DND-41 (cell line): ENCODE measurements around the gene PTGIR.

Source experiments
- ATAC-seq: fragments of 200-7000 bp; cut with Tn5 transposase; 3 replicates; pipeline ENCODE4 v1.9.1; 2021; ENCODE audit warnings: low read depth; ENCODE audit not compliant: insufficient read depth
- DNase-seq: peaks from one replicate; pipeline ENCODE4 v3.0.0-alpha.2; 2020
- H2AFZ ChIP-seq: 2 replicates; pipeline ENCODE4 v1.6.0; 2012; ENCODE audit warnings: low read depth, low read length
- H3K27ac ChIP-seq: 2 replicates; pipeline ENCODE4 v1.5.1; 2012; ENCODE audit warnings: low read length, inconsistent platforms
- H3K27me3 ChIP-seq: fragments of 200-600 bp; sonication (generic); 2 replicates; pipeline ENCODE4 v1.6.0; 2012; ENCODE audit warnings: low read length, mild to moderate bottlenecking, inconsistent platforms; ENCODE audit not compliant: insufficient read depth, poor library complexity
- H3K36me3 ChIP-seq: 2 replicates; pipeline ENCODE4 v1.5.1; 2012; ENCODE audit warnings: low read length, inconsistent platforms; ENCODE audit not compliant: insufficient read depth
- H3K4me1 ChIP-seq: 2 replicates; pipeline ENCODE4 v1.5.1; 2012; ENCODE audit warnings: mild to moderate bottlenecking, low read length; ENCODE audit not compliant: insufficient read depth
- H3K4me2 ChIP-seq: 2 replicates; pipeline ENCODE4 v1.6.0; 2012; ENCODE audit warnings: mild to moderate bottlenecking, moderate library complexity, low read length, inconsistent platforms; ENCODE audit not compliant: insufficient read depth
- H3K4me3 ChIP-seq, 2 experiments: fragments of 200-600 bp in 1 of 2; shearing (Covaris generic) in 1 of 2; 2 replicates each; pipeline ENCODE4 v1.5.1; 2012 to 2016; ENCODE audit warnings: inconsistent platforms in 2 of 2, low read length in 2 of 2, mild to moderate bottlenecking in 2 of 2, low read depth in 1 of 2, moderate library complexity in 1 of 2
- H3K79me2 ChIP-seq: 2 replicates; pipeline ENCODE4 v1.6.0; 2012; ENCODE audit warnings: low read length, inconsistent platforms; ENCODE audit not compliant: insufficient read depth
- H3K9ac ChIP-seq: 2 replicates; pipeline ENCODE4 v1.6.0; 2012; ENCODE audit warnings: low read depth, mild to moderate bottlenecking, inconsistent platforms, low read length, moderate library complexity
- H3K9me3 ChIP-seq: 2 replicates; pipeline ENCODE4 v1.5.1; 2012; ENCODE audit warnings: low read length, moderate library complexity, mild to moderate bottlenecking, inconsistent platforms; ENCODE audit not compliant: insufficient read depth, severe bottlenecking
- H4K20me1 ChIP-seq: 2 replicates; pipeline ENCODE4 v1.6.0; 2012; ENCODE audit warnings: low read length; ENCODE audit not compliant: insufficient read depth
- EZH2 ChIP-seq: IDR thresholded peaks from 3 replicates; pipeline ENCODE4 v1.6.1; 2012; ENCODE audit warnings: borderline replicate concordance, low read depth, mild to moderate bottlenecking, moderate library complexity, low read length, inconsistent platforms; ENCODE audit not compliant: severe bottlenecking
- TF ChIP-seq, protein P1 (sequence below): IDR thresholded peaks from 2 replicates; pipeline ENCODE4 v1.5.1; 2012; ENCODE audit warnings: borderline replicate concordance, low read length, moderate library complexity, mild to moderate bottlenecking; ENCODE audit not compliant: poor library complexity, severe bottlenecking; ENCODE audit errors: extremely low read depth

PTGIR gene

DNA sequence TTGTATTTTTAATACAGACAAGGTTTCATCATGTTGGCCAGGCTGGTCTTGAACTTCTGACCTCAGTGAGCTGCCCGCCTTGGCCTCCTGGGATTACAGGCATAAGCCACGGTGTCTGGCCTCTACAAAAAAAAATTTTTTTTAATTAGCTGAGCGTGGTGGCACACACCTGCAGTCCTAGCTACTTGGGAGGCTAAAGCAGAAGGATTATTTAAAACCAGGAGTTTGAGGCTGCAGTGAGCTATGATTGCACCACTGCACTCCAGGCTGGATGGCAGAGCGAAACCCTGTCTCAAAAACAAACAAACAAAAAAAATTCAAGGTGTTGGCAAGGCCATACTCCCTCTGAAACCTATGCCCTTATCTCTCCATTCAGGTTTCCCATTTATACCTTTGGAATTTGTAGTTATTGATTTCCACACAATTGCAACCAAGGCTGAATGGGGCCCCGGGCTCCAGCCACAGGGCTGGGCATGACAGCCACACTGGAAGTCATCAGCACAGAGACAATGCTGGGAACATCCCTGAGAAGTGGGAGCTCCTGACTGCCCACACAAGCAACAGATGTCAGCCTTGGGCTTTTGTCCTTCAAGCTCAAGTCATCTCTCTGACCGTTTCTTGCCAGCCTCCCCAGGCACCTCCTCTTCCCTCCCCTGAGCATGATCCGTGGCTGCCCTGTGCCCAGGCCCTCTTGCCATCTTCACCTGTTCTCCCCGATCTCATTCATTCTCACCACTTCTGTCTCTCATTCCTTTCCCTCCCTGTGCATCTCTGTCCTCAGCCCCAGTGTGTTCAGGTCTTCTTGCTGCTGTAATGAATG, 51.0 kb downstream of the PTGIR start:
- Histone ChIP-seq H3K4me1 (0 out of 2 replicates have a peak, but pooled peaks cover 6% of the 10 kb centered on the region), H3K4me3 (no peak overlapping the region), H3K36me3 (no peaks in the 10 kb centered on the region), H3K27ac (no peak overlapping the region), H3K9ac (no peak overlapping the region), H2AFZ (no peak overlapping the region), H3K27me3 (peaks cover 4% of the 10 kb centered on the region), H4K20me1 (no peaks in the 10 kb centered on the region), H3K9me3 (no peaks in the 10 kb centered on the region), H3K79me2 (no peaks in the 10 kb centered on the region), H3K4me2 (no peak overlapping the region)
- ATAC-seq (no peak), DNase-seq (no peak)
- TF ChIP-seq, protein P1, sequence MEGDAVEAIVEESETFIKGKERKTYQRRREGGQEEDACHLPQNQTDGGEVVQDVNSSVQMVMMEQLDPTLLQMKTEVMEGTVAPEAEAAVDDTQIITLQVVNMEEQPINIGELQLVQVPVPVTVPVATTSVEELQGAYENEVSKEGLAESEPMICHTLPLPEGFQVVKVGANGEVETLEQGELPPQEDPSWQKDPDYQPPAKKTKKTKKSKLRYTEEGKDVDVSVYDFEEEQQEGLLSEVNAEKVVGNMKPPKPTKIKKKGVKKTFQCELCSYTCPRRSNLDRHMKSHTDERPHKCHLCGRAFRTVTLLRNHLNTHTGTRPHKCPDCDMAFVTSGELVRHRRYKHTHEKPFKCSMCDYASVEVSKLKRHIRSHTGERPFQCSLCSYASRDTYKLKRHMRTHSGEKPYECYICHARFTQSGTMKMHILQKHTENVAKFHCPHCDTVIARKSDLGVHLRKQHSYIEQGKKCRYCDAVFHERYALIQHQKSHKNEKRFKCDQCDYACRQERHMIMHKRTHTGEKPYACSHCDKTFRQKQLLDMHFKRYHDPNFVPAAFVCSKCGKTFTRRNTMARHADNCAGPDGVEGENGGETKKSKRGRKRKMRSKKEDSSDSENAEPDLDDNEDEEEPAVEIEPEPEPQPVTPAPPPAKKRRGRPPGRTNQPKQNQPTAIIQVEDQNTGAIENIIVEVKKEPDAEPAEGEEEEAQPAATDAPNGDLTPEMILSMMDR = no peak
- no peak for TF ChIP-seq EZH2

DNA sequence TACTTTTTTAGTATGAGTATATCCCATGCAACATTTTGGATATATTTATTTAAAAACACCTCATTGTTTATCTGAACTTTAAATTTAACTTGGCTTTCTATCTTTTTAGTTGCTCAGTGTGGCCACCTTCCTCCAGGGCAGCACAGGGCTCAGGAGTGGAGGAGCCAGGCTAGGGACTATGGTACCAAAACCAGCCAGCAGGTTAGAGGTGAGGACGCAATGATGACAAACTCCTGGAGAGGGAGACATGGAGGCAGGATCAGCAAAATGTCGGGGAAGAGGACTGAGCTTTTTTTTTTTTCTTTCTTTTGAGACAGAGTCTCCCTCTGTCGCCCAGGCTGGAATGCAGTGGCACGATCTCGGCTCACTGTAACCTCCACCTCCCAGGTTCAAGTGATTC, 53.4 kb downstream of the PTGIR start:
- no peak overlapping the region for H3K27ac ChIP-seq
- no peak for TF ChIP-seq EZH2
- TF ChIP-seq, protein P1 = peak; percentile 50
- ATAC-seq (0 out of 3 replicates have a peak, but pooled peaks have one; percentile 47), DNase-seq (peak; percentile 37)
- H3K79me2 ChIP-seq = no peaks in the 10 kb centered on the region
- no peaks in the 10 kb centered on the region for H4K20me1 ChIP-seq
- 0 out of 2 replicates have a peak, but pooled peaks cover 6% of the 10 kb centered on the region for H3K4me1 ChIP-seq
- no peaks in the 10 kb centered on the region for H3K36me3 ChIP-seq
- H2AFZ ChIP-seq = no peak overlapping the region
- H3K4me2 ChIP-seq = no peak overlapping the region
- H3K9me3 ChIP-seq = no peaks in the 10 kb centered on the region
- H3K4me3 ChIP-seq = no peak overlapping the region
- H3K9ac ChIP-seq = no peak overlapping the region
- peaks cover 4% of the 10 kb centered on the region for H3K27me3 ChIP-seq
